Ovary (tissue), 9 donors: ENCODE data around the gene KBTBD6. TPM values are rescaled to one million over a fixed set of nuclear protein-coding genes. Genes with fewer than 3 reads are reported as not detected.

ENCODE experiments used
- DNase-seq, 5 donors: peaks; one replicate each; pipeline ENCODE4 v3.0.0-alpha.2; 2019 to 2020
- H3K27ac ChIP-seq, 2 donors: fragments of 200-600 bp; one replicate each; pipeline versions ENCODE4 v1.5.1 to v1.8.0; 2019 to 2022
- H3K27me3 ChIP-seq: fragments of 200-600 bp; one replicate; pipeline ENCODE4 v1.8.0; 2022
- H3K36me3 ChIP-seq: fragments of 200-600 bp; sonication (generic); one replicate; pipeline ENCODE4 v1.5.1; 2019
- H3K4me1 ChIP-seq: one replicate; pipeline ENCODE4 v1.8.1; 2013; ENCODE audit warnings: mild to moderate bottlenecking, moderate library complexity; ENCODE audit not compliant: insufficient read depth
- H3K4me3 ChIP-seq: fragments of 200-600 bp; sonication (generic); one replicate; pipeline ENCODE4 v1.5.1; 2017
- H3K9me3 ChIP-seq, 2 donors: fragments of 200-600 bp in 1 of 2; sonication (generic) in 1 of 2; one replicate each; pipeline versions ENCODE4 v1.5.1 to v1.8.1; 2013 to 2019; ENCODE audit warnings: mild to moderate bottlenecking in 1 of 2, moderate library complexity in 1 of 2
- CTCF ChIP-seq, 3 donors: fragments of 450-650 bp in 2 of 3; fragments of 200-600 bp in 1 of 3; IDR thresholded peaks; one replicate each; pipeline versions ENCODE4 v1.5.1 to v1.8.0; 2016 to 2022; ENCODE audit warnings: antibody characterized with exemption in 3 of 3, mild to moderate bottlenecking in 1 of 3
- EP300 ChIP-seq: sonication (generic); formaldehyde crosslinking; IDR thresholded peaks from one replicate; pipeline ENCODE4 v1.6.1; 2017; ENCODE audit warnings: antibody characterized with exemption
- POLR2A ChIP-seq: fragments of 450-650 bp; IDR thresholded peaks from one replicate; pipeline ENCODE4 v1.6.1; 2017; ENCODE audit warnings: antibody characterized with exemption, mild to moderate bottlenecking, moderate library complexity
- WGBS, 3 donors: extraction: QIAGEN DNeasy Blood & Tissue Kit in 1 of 3; methylation state at CpG; one replicate each; pipeline versions ENCODE4 v1.1.5 to v1.1.7; 2013 to 2017; 5-methylcytosine and 5-hydroxymethylcytosine counted together
- intact Hi-C, 4 donors: fragments of 100-400 bp; cut with DNase I; formaldehyde crosslinking; loops; one replicate each; pipeline versions ENCODE4 v1.11.0 to v1.15.1; 2022 to 2023
- polyA plus RNA-seq, 2 donors: library from polyadenylated mRNA; stranded (reverse); fragments of 200-250 nt in 1 of 2; fragments of 350-450 nt in 1 of 2; fragmentation: Illumina TruSeq in 1 of 2; extraction: RNeasy Lipid Tissue Mini Kit (QIAGEN cat#74804) in 1 of 2; gene quantifications; one replicate each; pipeline ENCODE4 v1.2.3, GENCODE V29; 2013 to 2014
- total RNA-seq, 7 donors: library from RNA; depleted of rRNA in 2 of 7; stranded (reverse); fragments of >200 nt in 2 of 7; fragmentation: NEBNext Ultra II Directional in 3 of 7; extraction: Animal tissue kit (Norgen Biotek cat#: 25700) in 3 of 7; gene quantifications; one replicate each; pipeline versions ENCODE4 v1.1.0 to v1.2.4, GENCODE V29; 2016 to 2023
- donor health status: DM: no; HTN: no; CAD: no; lungs with moderate emphysema.
- donor health status: DM: no; HTN: no; CAD: no.
- donor health status: Bipolar disorder and iron deficiency.
- donor health status: DM: yes; HTN: yes; CAD: no.
- donor health status: DM: no; HTN: no; CAD: no.
- donor health status: DM: yes; HTN: yes; CAD: no.

The KBTBD6 gene
- total and polyA plus RNA-seq, 9 donors: 3.7 to 13.9 (median 8.2) TPM

GRCh38 chr13:41111454-41111853 is 21.1 kb downstream of the KBTBD6 start:
- H3K27ac ChIP-seq: no peak overlapping the region
- TF ChIP-seq POLR2A: no peak
- no peak for TF ChIP-seq CTCF (IDR thresholded peaks at IDR 0.05)
- no peak for TF ChIP-seq EP300
- 80 to 87% (median 83%) methylated on average over 7 of the region's 7 CpGs for WGBS, 3 donors
- H3K4me1 ChIP-seq: no peaks in the 10 kb centered on the region
- DNase-seq: no peak
- H3K36me3 ChIP-seq: no peaks in the 10 kb centered on the region
- no peaks in the 10 kb centered on the region for H3K9me3 ChIP-seq
- intact Hi-C loops: no loop called here
- no peaks in the 10 kb centered on the region for H3K27me3 ChIP-seq
- H3K4me3 ChIP-seq: no peak overlapping the region

- DNase-seq: no peak
- 86 to 88% (median 86%) methylated on average over 7 of the region's 7 CpGs for WGBS, 3 donors
- Histone ChIP-seq H3K27ac (no peak overlapping the region), H3K36me3 (no peaks in the 10 kb centered on the region), H3K4me3 (no peak overlapping the region), H3K4me1 (no peaks in the 10 kb centered on the region), H3K9me3 (no peaks in the 10 kb centered on the region), H3K27me3 (no peaks in the 10 kb centered on the region)
- no peak for TF ChIP-seq POLR2A
- no peak for TF ChIP-seq EP300
- no peak for TF ChIP-seq CTCF (IDR thresholded peaks at IDR 0.05)
- intact Hi-C loops: no loop called here
Observed at GRCh38 chr13:41107584-41108014, 25.0 kb downstream of the KBTBD6 start.

- no peak for DNase-seq
- intact Hi-C loops: no loop called here
- no peaks in the 10 kb centered on the region for H3K4me1 ChIP-seq
- no peaks in the 10 kb centered on the region for H3K27me3 ChIP-seq
- H3K9me3 ChIP-seq: no peaks in the 10 kb centered on the region
- TF ChIP-seq EP300 (no peak), POLR2A (no peak), CTCF (IDR thresholded peaks at IDR 0.05) (no peak)
- H3K36me3 ChIP-seq: no peaks in the 10 kb centered on the region
- no peak overlapping the region for H3K27ac ChIP-seq
- 83 to 90% (median 85%) methylated on average over 15 of the region's 15 CpGs for WGBS, 3 donors
- H3K4me3 ChIP-seq: no peak overlapping the region
Observed at GRCh38 chr13:41107104-41107571, 25.5 kb downstream of the KBTBD6 start.

- Histone ChIP-seq H3K27me3 (no peaks in the 10 kb centered on the region), H3K9me3 (no peaks in the 10 kb centered on the region), H3K27ac (no peak overlapping the region), H3K4me1 (no peaks in the 10 kb centered on the region), H3K4me3 (no peak overlapping the region), H3K36me3 (no peaks in the 10 kb centered on the region)
- no peak for DNase-seq
- TF ChIP-seq POLR2A (no peak), EP300 (no peak), CTCF (IDR thresholded peaks at IDR 0.05) (no peak)
- intact Hi-C loops: no loop called here
Observed at GRCh38 chr13:41099986-41100385, 32.6 kb downstream of the KBTBD6 start.
